Measurements from ENCODE around the gene ERP29. TPM values are rescaled to one million over a fixed set of nuclear protein-coding genes. Genes with fewer than 3 reads are reported as not detected.
A peak's percentile ranks its signal among the peaks of the same experiment; 100 is the strongest.

ERP29 gene
- polyA plus RNA-seq, 3 donors: 158 to 207 (median 170) TPM

GRCh38 chr12:112025808-112026375, 12.7 kb downstream of the ERP29 start:
- Mint-ChIP-seq H3K9me3 (no peaks in the 10 kb centered on the region), H3K36me3 (peaks cover 55 to 77% of the 10 kb centered on the region in 2 donors), H3K27ac (peak overlapping the region in 5 of 7 donors; percentile 26 to 88 (median 70)), H3K4me1 (peaks cover 19% of the 10 kb centered on the region), H3K4me3 (no peak overlapping the region), H3K27me3 (ENCODE audit: low read depth in 3 of 3) (no peaks in the 10 kb centered on the region)
- Histone ChIP-seq H3K27ac (ENCODE audit: low read depth in 1 of 2, low read length in 2 of 2) (peak overlapping the region in 1 of 2 donors; percentile 63), H4K20me1 (ENCODE audit: insufficient read depth, low read length) (peaks cover 59% of the 10 kb centered on the region), H3K27me3 (ENCODE audit: control insufficient read depth in 2 of 2, insufficient read depth in 2 of 2, low read length in 2 of 2) (no peaks in the 10 kb centered on the region), H3K4me1 (ENCODE audit: control insufficient read depth in 1 of 2, insufficient read depth in 2 of 2, low read length in 2 of 2) (peaks cover 10 to 11% of the 10 kb centered on the region in 2 donors), H3K4me2 (replicated peaks; ENCODE audit: extremely low read depth, low read length, poor library complexity, severe bottlenecking) (no peak overlapping the region), H3K9me3 (replicated peaks in 1 of 2; ENCODE audit: control insufficient read depth in 1 of 2, insufficient read depth in 1 of 2, low read length in 2 of 2) (no peaks in the 10 kb centered on the region), H2AFZ (ENCODE audit: insufficient read depth, low read depth, low read length, poor library complexity, severe bottlenecking) (no peak overlapping the region), H3K36me3 (replicated peaks in 1 of 2; ENCODE audit: control insufficient read depth in 1 of 2, insufficient read depth in 2 of 2, low read length in 2 of 2) (peaks cover 41 to 74% of the 10 kb centered on the region in 2 donors), H3K79me2 (ENCODE audit: insufficient read depth, low read length) (peaks cover 45% of the 10 kb centered on the region), H3K9ac (ENCODE audit: insufficient read depth, low read length, poor library complexity, severe bottlenecking) (no peak overlapping the region), H3K4me3 (replicated peaks in 1 of 3; ENCODE audit: low read depth in 2 of 3, low read length in 3 of 3) (no peak overlapping the region)
- TF ChIP-seq CTCF (IDR thresholded peaks at IDR 0.05): no peak
- no peak for DNase-seq
- intact Hi-C loops (cut with micrococcal nuclease): no loop called here
- 87% methylated on average over 3 of the region's 4 CpGs for WGBS (ENCODE audit: insufficient coverage)

- Mint-ChIP-seq H3K4me3 (no peak overlapping the region), H3K4me1 (peaks cover 19% of the 10 kb centered on the region), H3K36me3 (peaks cover 47 to 79% of the 10 kb centered on the region in 2 donors), H3K27me3 (ENCODE audit: low read depth in 3 of 3) (no peaks in the 10 kb centered on the region), H3K27ac (peak overlapping the region in 4 of 7 donors; percentile 44 to 80 (median 54)), H3K9me3 (no peaks in the 10 kb centered on the region)
- H3K4me3 ChIP-seq (replicated peaks in 1 of 3; ENCODE audit: low read depth in 2 of 3, low read length in 3 of 3): no peak overlapping the region
- peak overlapping the region in 1 of 2 donors; percentile 52 for H3K27ac ChIP-seq (ENCODE audit: low read depth in 1 of 2, low read length in 2 of 2)
- peak; percentile 38 to 61 (median 49) for DNase-seq
- H3K79me2 ChIP-seq (ENCODE audit: insufficient read depth, low read length): peaks cover 14% of the 10 kb centered on the region
- no peak overlapping the region for H3K9ac ChIP-seq (ENCODE audit: insufficient read depth, low read length, poor library complexity, severe bottlenecking)
- no CpG with 5 or more reads among the region's 2 CpGs for WGBS (ENCODE audit: insufficient coverage)
- no peaks in the 10 kb centered on the region for H3K9me3 ChIP-seq (replicated peaks in 1 of 2; ENCODE audit: control insufficient read depth in 1 of 2, insufficient read depth in 1 of 2, low read length in 2 of 2)
- intact Hi-C loops (cut with micrococcal nuclease): no loop called here
- peaks cover 10 to 11% of the 10 kb centered on the region in 2 donors for H3K4me1 ChIP-seq (ENCODE audit: control insufficient read depth in 1 of 2, insufficient read depth in 2 of 2, low read length in 2 of 2)
- H2AFZ ChIP-seq (ENCODE audit: insufficient read depth, low read depth, low read length, poor library complexity, severe bottlenecking): no peak overlapping the region
- no peak overlapping the region for H3K4me2 ChIP-seq (replicated peaks; ENCODE audit: extremely low read depth, low read length, poor library complexity, severe bottlenecking)
- TF ChIP-seq CTCF (IDR thresholded peaks at IDR 0.05): no peak
- H4K20me1 ChIP-seq (ENCODE audit: insufficient read depth, low read length): peaks cover 24% of the 10 kb centered on the region
- no peaks in the 10 kb centered on the region for H3K27me3 ChIP-seq (ENCODE audit: control insufficient read depth in 2 of 2, insufficient read depth in 2 of 2, low read length in 2 of 2)
- H3K36me3 ChIP-seq (replicated peaks in 1 of 2; ENCODE audit: control insufficient read depth in 1 of 2, insufficient read depth in 2 of 2, low read length in 2 of 2): peaks cover 36 to 74% of the 10 kb centered on the region in 2 donors
Observed at GRCh38 chr12:112029301-112029700, 16.1 kb downstream of the ERP29 start.

Measured in CD14-positive monocyte (primary cell).